Chondrocyte (in vitro differentiated cells): Measurements from ENCODE around the gene FAM240B. TPM values are rescaled to one million over a fixed set of nuclear protein-coding genes. Genes with fewer than 3 reads are reported as not detected.
A peak's percentile ranks its signal among the peaks of the same experiment; 100 is the strongest.

Experiments
- DNase-seq: peaks from one replicate; pipeline ENCODE4 v3.0.0; 2021; ENCODE audit warnings: mixed read lengths, low spot score
- H3K27ac Mint-ChIP-seq: one replicate; pipeline ENCODE4 v1.8.0; 2021; ENCODE audit warnings: mild to moderate bottlenecking, moderate library complexity, mixed read lengths; ENCODE audit not compliant: unreplicated experiment
- H3K27me3 Mint-ChIP-seq: 2 replicates; pipeline ENCODE4 v1.8.0; 2021; ENCODE audit warnings: low read depth, mixed read lengths
- H3K36me3 Mint-ChIP-seq: 2 replicates; pipeline ENCODE4 v1.8.0; 2021; ENCODE audit warnings: low read depth, mixed read lengths
- H3K4me1 Mint-ChIP-seq: 2 replicates; pipeline ENCODE4 v1.8.0; 2021; ENCODE audit warnings: low read depth, mild to moderate bottlenecking, mixed read lengths
- H3K4me3 Mint-ChIP-seq: one replicate; pipeline ENCODE4 v1.8.0; 2021; ENCODE audit warnings: mild to moderate bottlenecking, moderate library complexity, mixed read lengths; ENCODE audit not compliant: unreplicated experiment
- H3K9me3 Mint-ChIP-seq: 2 replicates; pipeline ENCODE4 v1.8.0; 2021; ENCODE audit warnings: low read depth, mixed read lengths
- CTCF ChIP-seq: fragments of 200-600 bp; sonication (generic); IDR thresholded peaks from 2 replicates; pipeline ENCODE4 v1.5.0; 2021; ENCODE audit warnings: antibody characterized with exemption, mild to moderate bottlenecking, moderate library complexity
- total RNA-seq: library from RNA; stranded (reverse); gene quantifications from 3 replicates; pipeline ENCODE4 v1.2.1, GENCODE V29; 2021

The FAM240B gene
- total RNA-seq, 1 donor from 2014 or later: not detected

- Mint-ChIP-seq H3K9me3 (no peaks in the 10 kb centered on the region), H3K36me3 (peaks cover 2% of the 10 kb centered on the region), H3K4me3 (no peak overlapping the region), H3K4me1 (no peaks in the 10 kb centered on the region), H3K27me3 (peaks cover 8% of the 10 kb centered on the region), H3K27ac (no peak overlapping the region)
- DNase-seq: no peak
- no peak for TF ChIP-seq CTCF
These were observed 17.3 kb upstream of the FAM240B start for GRCh38 chr9:38737246-38737645.

- no peak for DNase-seq
- no peaks in the 10 kb centered on the region for H3K4me1 Mint-ChIP-seq
- no peak overlapping the region for H3K27ac Mint-ChIP-seq
- peaks cover 2% of the 10 kb centered on the region for H3K36me3 Mint-ChIP-seq
- no peaks in the 10 kb centered on the region for H3K9me3 Mint-ChIP-seq
- no peak for TF ChIP-seq CTCF
- H3K4me3 Mint-ChIP-seq: no peak overlapping the region
- peaks cover 8% of the 10 kb centered on the region for H3K27me3 Mint-ChIP-seq
These were observed 14.9 kb upstream of the FAM240B start for GRCh38 chr9:38734831-38735230.

GRCh38 chr9:38733503-38733902 is 13.6 kb upstream of the FAM240B start:
- H3K4me1 Mint-ChIP-seq: no peaks in the 10 kb centered on the region
- DNase-seq: no peak
- no peak for TF ChIP-seq CTCF
- H3K27me3 Mint-ChIP-seq: peaks cover 2% of the 10 kb centered on the region
- H3K27ac Mint-ChIP-seq: no peak overlapping the region
- H3K36me3 Mint-ChIP-seq: no peaks in the 10 kb centered on the region
- H3K4me3 Mint-ChIP-seq: no peak overlapping the region
- H3K9me3 Mint-ChIP-seq: no peaks in the 10 kb centered on the region

DNA sequence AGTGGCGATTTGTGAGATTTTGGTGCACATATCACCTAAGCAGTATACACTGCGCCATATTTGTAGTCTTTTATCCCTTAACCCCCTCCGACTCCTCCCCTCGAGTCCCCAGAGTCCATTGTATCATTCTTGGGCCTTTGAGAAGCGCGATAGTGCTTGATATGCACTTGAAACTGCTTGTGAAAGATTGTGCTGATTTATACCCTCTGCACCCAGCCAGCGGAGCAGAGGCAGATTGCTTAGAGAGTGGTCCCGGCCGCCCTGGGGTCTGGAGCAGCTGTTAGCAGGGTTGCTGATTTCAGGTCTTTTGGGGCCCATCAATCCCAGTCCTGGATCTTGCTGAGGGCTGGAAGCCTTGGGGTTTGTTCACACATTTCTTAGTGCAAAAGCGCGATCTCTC is 13.0 kb upstream of the FAM240B start:
- H3K9me3 Mint-ChIP-seq: no peaks in the 10 kb centered on the region
- no peaks in the 10 kb centered on the region for H3K36me3 Mint-ChIP-seq
- no peak for TF ChIP-seq CTCF
- no peak for DNase-seq
- no peaks in the 10 kb centered on the region for H3K27me3 Mint-ChIP-seq
- no peak overlapping the region for H3K27ac Mint-ChIP-seq
- no peak overlapping the region for H3K4me3 Mint-ChIP-seq
- no peaks in the 10 kb centered on the region for H3K4me1 Mint-ChIP-seq

GRCh38 chr9:38727497-38728001 is 7.6 kb upstream of the FAM240B start:
- no peak overlapping the region for H3K4me3 Mint-ChIP-seq

More at GRCh38 chr9:38727497-38728001, 7.6 kb upstream of the FAM240B start:
- DNase-seq: no peak
- H3K36me3 Mint-ChIP-seq: no peaks in the 10 kb centered on the region
- TF ChIP-seq CTCF: peak; percentile 79
- H3K27me3 Mint-ChIP-seq: no peaks in the 10 kb centered on the region
- no peaks in the 10 kb centered on the region for H3K9me3 Mint-ChIP-seq
- peaks cover 5% of the 10 kb centered on the region for H3K4me1 Mint-ChIP-seq
- H3K27ac Mint-ChIP-seq: no peak overlapping the region
